GM19351 (cell line): Measurements from ENCODE around the gene RPL35.
A peak's percentile ranks its signal among the peaks of the same experiment; 100 is the strongest.

Experiments used
- ATAC-seq: cut with Tn5 transposase; IDR thresholded peaks from one replicate; pipeline ENCODE4 v1.9.1; 2021; ENCODE audit warnings: mild to moderate bottlenecking, moderate library complexity; ENCODE audit not compliant: unreplicated experiment

RPL35 gene

DNA sequence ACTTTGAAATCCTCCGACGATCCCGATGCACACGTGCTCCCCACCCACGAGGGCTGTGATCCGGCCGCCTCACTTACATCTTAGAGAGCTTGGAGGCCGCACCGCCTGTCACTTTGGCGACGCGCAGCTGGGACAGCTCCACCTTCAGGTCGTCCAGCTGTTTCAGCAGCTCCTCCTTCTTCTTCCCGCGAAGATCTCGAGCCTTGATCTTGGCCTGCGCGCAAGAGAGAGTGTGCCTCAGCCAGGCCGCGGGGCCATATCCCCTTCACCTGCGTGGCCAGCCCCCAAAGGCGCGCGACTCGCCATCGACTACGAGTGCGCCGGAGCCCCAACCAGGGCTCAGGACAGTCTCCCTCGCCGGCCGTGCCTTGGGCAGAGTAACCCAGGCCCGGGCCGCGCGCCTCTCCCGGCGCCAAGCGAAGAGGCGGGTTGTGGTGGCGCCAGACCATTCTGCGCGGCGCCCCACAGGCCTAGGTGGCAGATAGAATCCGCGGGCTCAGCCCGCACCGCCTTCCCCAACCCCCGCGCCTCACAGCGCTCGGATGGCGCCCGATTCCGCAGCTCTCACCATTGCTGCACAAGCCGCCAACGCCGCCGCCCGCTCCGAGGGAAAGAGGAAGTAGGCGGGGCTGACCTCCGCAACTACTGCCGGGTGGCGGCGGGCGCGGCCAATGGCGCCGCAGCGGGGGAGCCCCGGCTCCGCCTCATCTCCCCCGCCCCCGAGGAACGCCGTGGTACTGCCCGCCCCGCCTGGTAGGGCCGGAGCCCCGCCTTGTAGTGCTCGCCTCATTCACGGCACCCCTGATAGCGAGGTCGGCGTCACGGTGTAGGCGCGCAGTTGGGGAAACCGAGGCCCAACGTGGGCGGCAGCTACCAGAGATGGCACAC, at the start of gene RPL35, which contains the start of gene ARPC5L:
RPL35 (minus strand) TSS at position 616 of the 888 bp plus-strand sequence; CDS start at position 571, 45 bp downstream.
ARPC5L (plus strand) TSS at position 789 of the 888 bp plus-strand sequence. CDS start 7,161 bp downstream, outside the sequence.
- ATAC-seq = peak; percentile 87

DNA sequence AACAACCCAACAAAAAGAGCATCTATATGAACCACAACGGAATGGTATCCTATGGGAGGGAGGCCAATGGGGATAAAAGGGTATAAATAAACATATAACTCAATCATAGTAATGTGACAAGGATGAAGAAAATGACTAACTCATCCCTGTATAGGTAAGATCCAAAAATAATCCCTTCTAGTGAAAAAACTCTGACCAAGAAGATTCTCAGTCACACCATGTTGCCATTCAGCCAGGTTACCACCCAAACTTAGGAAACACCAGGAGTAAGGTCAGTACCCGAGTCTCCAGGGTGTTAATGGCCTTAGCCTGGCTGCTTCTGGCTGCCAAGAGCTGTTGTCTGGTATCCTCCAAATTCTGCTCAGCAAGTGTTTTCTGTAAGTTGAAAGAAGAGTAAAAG, 46.3 kb upstream of the RPL35 start:
- ATAC-seq = no peak

DNA sequence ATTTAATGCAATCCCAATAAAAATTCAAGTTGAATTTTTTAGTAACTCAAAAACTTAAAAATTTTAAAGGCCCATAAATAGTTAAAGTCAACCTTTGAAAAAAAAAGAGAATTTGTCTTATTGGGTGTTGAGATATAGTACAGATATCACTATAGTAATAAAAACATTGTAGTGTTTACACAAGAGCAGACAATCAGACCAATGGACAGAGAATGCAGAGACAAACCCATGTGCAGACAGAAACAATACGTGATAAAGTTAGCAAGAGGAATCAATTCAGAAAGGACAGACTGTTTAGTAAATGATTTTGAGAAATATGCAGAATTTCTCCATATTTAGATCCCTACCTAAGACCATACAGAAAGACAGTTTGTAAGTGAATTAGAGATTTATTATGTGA, 45.2 kb upstream of the RPL35 start:
- no peak for ATAC-seq

DNA sequence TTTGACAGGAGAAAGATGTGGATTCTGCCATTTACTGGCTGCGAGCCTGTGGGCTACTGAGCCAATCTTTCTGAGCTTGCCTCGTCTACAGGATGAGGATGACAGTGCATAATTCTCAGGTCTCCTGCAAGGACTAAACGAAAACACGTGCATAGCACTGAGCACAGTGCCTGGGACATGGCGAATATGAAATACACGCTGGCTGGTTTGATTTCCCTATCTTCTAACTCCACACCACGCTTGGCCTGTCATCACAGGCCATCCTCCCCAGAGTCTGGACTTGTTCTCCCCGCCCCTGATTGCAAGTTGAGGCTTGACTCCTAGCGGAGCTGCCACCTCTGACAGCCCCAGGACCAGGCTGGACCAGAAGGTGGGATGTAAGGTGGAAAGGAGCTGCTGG, 38.1 kb upstream of the RPL35 start:
- ATAC-seq = no peak

DNA sequence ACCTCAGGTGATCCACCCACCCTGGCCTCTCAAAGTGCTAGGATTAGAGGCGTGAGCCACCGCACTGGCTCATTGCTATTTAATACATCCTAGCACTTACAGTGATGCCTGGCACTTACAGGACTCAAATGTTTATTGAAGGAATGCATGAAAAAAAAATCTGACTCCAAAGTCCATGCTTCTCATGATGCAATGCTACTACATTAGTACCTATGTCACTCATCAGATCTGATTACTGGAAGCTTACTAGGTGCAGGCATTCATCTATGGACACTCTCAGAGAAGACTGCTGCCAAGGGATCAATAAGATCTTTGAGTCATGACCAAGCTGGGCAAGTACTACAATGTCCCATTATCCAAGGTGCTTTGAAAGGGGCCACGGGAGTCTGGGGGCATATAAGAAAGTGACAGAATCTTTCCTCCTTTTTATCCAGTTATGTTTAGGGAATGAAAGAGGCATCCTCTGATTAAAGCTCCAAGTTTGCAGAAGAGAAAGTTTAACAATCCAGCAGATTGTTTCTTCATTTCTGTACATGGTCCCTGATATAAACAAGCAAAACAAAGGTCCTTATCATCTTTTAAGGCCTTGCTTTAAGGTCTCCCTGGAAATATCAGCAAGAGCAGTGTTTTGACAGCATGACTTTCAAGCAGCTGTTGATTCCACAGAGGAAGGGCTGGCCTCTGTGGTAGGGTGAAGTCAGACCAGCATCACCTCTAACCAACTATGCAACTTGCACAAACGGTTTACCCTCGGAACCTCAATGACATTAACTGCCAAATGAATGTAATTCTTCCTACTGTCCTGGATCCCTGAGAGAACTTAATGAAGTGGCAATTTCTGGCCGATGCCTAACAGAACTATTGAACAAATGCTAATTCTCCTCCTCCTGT, 36.1 kb upstream of the RPL35 start:
- ATAC-seq = no peak

DNA sequence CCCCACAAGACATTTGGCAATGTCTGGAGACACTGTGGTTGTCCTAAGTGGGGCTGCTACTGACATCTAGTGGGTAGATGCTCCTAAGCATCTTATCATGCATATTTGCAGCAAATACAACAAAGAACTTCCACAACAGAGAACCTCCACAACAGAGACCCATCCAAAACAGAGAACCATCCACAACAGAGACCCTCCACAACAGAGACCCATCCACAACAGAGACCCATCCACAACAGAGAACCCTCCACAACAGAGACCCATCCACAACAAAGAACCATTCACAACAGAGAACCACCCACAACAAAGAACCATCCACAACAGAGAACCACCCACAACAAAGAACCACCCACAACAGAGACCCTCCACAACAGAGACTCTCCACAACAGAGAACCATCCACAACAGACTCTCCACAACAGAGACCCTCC, 33.0 kb upstream of the RPL35 start:
- ATAC-seq = no peak

DNA sequence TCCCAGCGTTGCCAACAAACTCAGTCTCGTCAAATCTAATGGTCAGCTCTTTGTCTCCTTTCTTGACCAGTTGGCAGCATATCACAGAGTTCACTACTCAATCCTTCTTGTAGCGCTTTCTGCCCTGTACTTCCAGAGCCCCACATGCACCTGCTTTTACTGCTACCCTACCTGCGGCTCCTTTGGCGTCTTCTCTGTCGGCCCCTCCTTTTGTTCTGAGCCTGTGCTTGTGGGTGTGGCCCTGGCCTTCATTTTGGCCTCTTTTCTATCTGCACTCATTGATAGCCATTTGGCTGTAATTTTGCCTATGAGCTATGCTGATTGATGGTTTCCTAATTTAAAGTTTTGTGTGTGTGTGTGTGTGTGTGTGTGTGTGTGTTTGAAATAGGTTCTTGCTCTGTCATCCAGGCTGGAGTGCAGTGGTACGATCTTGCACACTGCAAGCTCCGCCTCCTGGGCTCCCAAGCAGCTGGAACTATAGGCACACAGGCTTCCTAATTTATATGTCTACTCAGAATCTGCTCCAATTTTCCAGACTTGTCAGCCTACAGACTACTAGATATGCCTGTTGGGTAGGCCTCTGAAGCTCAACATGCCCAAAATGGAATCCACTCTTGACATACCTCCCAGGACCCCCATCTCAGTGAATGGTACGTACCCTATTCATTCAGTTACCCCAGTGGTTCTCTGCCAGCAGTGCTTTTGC, 32.4 kb upstream of the RPL35 start:
- no peak for ATAC-seq

DNA sequence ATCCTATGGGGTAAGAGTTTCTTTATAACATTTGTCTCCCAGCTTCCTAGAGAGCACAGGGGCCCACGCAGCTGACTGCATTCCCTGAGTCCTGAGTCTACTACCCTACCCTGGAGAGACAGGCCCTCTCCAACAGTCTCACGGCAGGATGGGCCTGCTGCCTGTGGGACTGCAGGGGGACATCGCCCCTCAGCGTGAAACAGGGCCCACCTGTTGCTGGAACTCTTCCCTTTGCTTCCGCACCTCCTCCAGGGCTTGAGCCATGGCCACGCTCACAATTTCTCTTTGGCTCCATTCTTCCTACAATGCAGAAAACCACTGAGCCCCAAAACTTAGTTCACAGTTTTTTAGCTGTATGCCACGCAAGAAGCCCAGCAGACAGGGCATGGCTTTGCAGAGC, 28.4 kb upstream of the RPL35 start:
- ATAC-seq = no peak

DNA sequence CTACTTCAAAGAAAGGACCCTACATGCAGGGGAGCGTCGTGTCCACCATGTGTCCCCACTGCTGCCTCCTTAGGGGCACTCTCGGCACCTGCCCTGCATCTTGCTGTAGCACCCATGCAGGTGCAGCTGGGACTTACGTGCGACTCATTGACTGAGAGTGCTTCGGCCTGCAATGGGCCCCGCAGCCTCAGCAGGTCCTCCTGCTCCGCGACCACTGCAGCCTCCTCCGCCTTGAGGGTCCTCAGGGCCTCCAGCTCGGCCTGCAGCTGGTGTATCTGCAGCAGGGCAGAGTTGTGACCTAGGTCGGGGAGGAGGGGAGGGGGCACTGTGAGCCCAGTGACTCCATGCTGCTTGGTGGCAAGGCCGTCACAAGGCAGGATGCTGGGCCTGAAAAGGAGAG, 27.2 kb upstream of the RPL35 start:
- no peak for ATAC-seq

DNA sequence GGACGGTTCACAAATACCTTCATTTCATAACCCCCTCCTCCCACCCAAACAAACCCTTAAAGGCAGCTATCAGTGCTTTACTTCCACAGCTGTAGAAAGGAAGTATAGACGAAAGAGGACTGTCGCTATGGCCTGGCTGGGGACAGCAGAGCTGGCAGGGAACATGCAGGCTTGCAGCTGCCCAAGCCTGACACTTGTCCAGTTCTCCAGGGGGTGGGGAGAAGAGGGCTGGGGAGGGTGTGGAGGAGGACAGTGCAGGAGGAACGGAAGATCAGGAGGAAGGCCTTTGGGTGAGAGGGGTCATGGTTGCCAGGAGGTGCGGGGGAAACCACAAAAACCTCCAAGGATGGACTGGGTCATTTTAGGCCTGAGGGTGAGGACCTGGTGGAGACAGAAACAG, 26.1 kb upstream of the RPL35 start:
- ATAC-seq = no peak

DNA sequence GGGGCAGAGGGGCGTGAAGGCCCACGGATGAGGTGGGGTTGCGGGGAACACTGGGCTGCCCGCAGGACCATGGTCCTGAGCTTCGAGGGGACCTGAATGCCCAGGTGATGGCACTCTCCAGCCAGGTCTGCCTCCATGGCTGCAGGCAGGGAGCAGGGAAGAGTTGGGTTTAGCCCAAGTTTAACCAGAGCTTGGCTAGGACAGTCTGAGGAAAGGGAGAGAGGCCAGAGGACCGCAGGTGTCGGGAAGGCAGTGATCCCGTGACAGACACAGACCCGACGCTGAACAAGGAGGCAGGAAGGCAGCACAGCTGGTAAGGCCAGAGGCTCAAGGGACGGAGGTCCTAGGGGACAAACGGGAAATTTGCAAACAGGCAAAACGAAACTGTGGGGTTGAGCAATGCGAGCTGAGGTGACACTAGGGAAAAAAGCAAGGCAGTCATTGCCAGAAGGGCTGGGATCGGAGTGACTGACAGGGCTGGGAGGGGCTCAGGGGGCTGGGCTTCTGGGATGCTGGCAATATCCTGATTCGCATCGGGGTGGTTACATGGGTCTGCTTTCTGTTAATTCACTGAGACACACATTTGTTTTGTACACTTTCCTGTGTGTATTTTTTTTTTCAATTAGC, 25.2 kb upstream of the RPL35 start:
- no peak for ATAC-seq

DNA sequence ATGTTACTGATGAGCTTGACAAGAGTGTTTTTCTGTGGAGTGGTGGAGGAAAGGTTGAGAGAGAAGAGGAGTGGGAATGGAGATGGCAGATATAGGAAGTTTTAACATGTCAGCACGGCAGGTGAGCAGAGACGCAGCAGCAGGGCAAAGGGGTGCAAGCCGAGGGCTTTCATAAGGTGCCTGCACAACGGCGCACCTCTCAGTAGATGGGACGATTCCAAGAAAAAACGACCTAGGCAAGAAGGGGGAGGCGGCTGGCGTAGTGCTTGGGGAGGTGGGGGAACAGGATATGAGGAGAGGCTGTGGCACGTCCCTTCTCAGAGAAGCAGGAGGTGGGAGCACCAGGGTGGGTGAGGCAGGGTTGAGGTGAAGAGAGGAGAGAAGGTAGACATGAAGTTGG, 24.7 kb upstream of the RPL35 start:
- no peak for ATAC-seq

DNA sequence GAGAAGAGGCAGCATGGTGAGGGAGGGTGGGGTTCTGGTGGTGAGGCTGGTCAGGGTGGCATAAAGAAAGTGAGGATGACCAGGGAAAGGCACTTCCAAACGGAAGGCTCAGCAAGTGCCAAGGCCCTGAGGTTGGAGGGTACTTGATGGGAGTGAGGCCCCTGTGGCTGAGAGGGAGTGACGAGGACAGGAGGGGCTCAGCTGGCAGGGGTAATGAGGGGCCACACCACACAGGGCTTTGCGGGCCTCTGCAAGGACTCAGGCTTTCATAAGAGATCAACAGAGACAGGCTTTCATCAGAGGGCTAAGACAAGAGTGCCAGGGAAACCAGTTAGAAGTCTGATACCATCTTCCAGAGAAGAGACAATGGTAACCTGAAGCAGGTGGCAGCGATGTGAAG, 23.8 kb upstream of the RPL35 start:
- ATAC-seq = no peak

DNA sequence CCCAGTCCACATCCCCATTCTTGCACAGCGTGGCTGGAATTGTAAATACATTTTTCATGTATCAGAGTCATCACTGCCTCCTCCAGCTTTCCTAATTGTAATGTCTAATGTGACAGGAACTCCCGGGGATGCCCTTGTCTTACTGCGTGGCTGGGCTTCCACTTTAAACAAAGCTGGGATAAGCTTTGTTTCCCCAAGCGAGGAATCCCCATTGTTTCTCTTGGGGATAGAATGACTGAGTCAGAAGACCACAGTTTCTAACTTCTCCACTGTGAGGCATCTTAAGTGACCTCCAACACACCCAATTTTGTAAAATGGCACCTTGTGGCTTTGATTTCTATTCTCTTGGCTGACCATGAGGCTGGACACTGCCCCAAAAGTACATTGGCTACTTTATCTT, 22.6 kb upstream of the RPL35 start:
- no peak for ATAC-seq

DNA sequence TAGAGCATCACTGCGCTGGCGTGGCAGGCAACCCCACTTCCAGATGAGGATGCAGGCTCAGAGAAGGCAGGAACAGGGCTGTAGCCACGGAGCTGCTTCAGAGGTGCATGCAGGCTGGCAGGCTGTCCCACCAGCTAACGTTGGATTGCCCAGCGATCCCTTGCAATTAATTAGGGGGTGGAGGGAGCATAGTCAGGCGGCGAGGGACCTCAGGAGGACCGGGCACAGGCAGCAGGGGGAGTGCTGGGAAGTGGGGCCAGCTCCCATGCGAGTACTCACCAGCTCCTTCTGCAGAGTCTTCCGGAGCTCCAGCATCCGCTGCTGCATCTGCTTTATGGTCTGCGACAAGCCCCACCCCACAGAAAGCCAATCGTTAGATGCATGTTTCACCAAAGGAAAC, 20.5 kb upstream of the RPL35 start:
- ATAC-seq = no peak

DNA sequence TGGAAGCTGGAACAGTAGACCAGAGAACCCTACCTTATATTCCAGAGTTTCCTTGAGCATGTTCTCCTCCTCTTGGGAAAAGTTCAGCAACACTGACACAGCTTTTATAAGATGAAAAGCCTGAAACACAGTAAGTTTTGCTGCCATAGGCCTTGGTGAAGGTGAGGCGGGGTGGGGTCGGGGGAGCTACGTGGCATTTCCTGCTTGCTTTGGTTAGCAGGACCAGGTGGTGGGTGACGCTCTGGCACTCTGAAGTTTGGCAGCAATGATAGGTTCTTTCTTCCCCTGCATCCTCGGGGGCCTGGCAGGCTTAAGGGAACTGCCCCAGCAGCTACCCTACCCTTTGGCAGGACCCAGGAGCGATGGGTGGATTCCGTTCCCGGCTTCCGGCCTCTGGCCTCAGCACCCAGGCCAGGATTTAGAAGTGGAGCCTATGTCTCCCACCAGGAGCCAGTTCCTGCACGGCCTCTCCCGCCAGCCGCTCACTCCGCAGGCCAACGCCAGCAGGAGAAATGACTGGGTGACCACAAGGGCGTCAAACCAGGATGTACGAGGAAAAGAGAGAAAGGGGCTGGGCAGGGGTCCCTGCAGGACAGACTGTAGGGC, 19.5 kb upstream of the RPL35 start:
- ATAC-seq = no peak

DNA sequence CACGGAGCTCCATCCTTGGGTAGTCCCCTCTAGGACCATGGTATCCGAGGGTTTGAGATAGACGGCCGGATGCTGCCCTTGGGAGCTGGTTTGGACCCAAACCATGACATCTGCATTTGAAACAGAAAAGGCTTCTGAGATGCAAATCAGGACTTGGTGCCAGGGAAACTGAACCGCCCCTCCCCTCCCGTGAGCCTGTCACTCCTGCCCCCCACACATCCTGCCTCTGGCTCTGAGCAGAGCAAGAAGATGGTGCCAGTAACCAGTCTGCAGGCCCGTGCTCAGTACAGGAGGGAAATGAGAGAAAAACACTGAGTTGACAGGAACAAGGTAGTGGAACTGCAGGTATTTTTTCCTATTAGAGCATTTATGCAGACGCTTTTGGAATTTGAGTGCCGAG, 18.7 kb upstream of the RPL35 start:
- no peak for ATAC-seq

DNA sequence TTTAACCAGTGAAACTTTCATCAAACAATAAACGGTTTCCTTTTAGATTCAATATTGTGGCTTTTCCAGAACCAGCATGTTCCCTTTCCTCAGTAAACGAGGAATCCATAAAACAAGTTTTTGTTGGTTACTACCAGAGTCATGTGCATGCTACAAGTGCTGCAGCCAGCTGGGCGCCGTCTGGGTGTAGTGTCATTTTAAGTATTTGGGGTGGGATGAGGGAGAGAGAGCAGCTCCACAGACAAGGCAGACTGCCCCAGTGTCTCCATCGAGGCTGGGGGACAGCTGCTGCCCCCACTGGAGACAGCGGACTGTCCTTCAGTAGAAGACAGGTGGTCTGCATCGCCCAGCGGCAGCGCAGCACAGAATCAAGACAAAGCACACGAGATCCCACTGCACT, 17.5 kb upstream of the RPL35 start:
- no peak for ATAC-seq

DNA sequence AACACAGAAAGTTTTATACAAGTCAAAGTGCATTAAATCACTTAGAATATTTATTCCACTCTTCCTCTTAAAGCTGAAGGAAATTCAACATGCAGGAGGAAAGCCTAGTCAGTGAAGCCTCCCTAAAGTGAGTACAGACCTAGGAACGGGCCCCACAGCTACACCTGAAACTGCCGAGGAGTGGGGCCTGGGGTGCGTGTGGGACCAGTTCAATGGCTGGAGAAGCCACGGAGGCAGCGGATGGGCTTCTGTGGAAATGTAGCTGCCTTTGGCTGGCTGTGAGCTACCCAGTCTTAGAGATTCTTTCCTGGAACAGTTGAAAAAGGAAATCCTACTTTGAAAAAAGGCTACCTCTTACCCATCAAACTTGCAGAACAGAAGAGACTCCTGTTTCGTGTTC, 16.8 kb upstream of the RPL35 start:
- ATAC-seq = no peak

DNA sequence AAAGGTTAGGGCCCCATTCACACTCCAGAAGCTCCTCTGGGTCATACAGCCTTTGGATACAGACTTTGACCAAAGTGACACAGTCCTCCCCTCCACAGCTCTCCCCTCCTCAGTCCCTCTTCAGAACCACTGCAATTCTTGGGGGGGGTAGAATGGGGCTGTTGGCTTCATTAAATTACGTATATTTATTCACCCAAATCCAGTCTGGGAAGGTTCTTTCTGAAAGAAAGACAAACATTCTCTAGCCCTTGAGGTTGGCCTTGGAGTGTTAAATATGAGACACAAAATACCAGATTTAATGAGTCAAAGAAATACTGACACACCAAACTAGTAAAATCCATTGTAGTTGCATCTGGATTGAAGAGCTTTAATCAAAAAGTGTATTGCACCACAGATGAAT, 16.3 kb upstream of the RPL35 start:
- no peak for ATAC-seq
